Ovary (tissue), 9 donors: ENCODE data around the gene ADAM10. TPM values are rescaled to one million over a fixed set of nuclear protein-coding genes. Genes with fewer than 3 reads are reported as not detected.

Experiments
- DNase-seq, 5 donors: peaks; one replicate each; pipeline ENCODE4 v3.0.0-alpha.2; 2019 to 2020
- H3K27ac ChIP-seq, 2 donors: fragments of 200-600 bp; one replicate each; pipeline versions ENCODE4 v1.5.1 to v1.8.0; 2019 to 2022
- H3K27me3 ChIP-seq: fragments of 200-600 bp; one replicate; pipeline ENCODE4 v1.8.0; 2022
- H3K36me3 ChIP-seq: fragments of 200-600 bp; sonication (generic); one replicate; pipeline ENCODE4 v1.5.1; 2019
- H3K4me1 ChIP-seq: one replicate; pipeline ENCODE4 v1.8.1; 2013; ENCODE audit warnings: mild to moderate bottlenecking, moderate library complexity; ENCODE audit not compliant: insufficient read depth
- H3K4me3 ChIP-seq: fragments of 200-600 bp; sonication (generic); one replicate; pipeline ENCODE4 v1.5.1; 2017
- H3K9me3 ChIP-seq, 2 donors: fragments of 200-600 bp in 1 of 2; sonication (generic) in 1 of 2; one replicate each; pipeline versions ENCODE4 v1.5.1 to v1.8.1; 2013 to 2019; ENCODE audit warnings: mild to moderate bottlenecking in 1 of 2, moderate library complexity in 1 of 2
- CTCF ChIP-seq, 3 donors: fragments of 450-650 bp in 2 of 3; fragments of 200-600 bp in 1 of 3; IDR thresholded peaks; one replicate each; pipeline versions ENCODE4 v1.5.1 to v1.8.0; 2016 to 2022; ENCODE audit warnings: antibody characterized with exemption in 3 of 3, mild to moderate bottlenecking in 1 of 3
- EP300 ChIP-seq: sonication (generic); formaldehyde crosslinking; IDR thresholded peaks from one replicate; pipeline ENCODE4 v1.6.1; 2017; ENCODE audit warnings: antibody characterized with exemption
- POLR2A ChIP-seq: fragments of 450-650 bp; IDR thresholded peaks from one replicate; pipeline ENCODE4 v1.6.1; 2017; ENCODE audit warnings: antibody characterized with exemption, mild to moderate bottlenecking, moderate library complexity
- WGBS, 3 donors: extraction: QIAGEN DNeasy Blood & Tissue Kit in 1 of 3; methylation state at CpG; one replicate each; pipeline versions ENCODE4 v1.1.5 to v1.1.7; 2013 to 2017; 5-methylcytosine and 5-hydroxymethylcytosine counted together
- intact Hi-C, 4 donors: fragments of 100-400 bp; cut with DNase I; formaldehyde crosslinking; loops; one replicate each; pipeline versions ENCODE4 v1.11.0 to v1.15.1; 2022 to 2023
- polyA plus RNA-seq, 2 donors: library from polyadenylated mRNA; stranded (reverse); fragments of 200-250 nt in 1 of 2; fragments of 350-450 nt in 1 of 2; fragmentation: Illumina TruSeq in 1 of 2; extraction: RNeasy Lipid Tissue Mini Kit (QIAGEN cat#74804) in 1 of 2; gene quantifications; one replicate each; pipeline ENCODE4 v1.2.3, GENCODE V29; 2013 to 2014
- total RNA-seq, 7 donors: library from RNA; depleted of rRNA in 2 of 7; stranded (reverse); fragments of >200 nt in 2 of 7; fragmentation: NEBNext Ultra II Directional in 3 of 7; extraction: Animal tissue kit (Norgen Biotek cat#: 25700) in 3 of 7; gene quantifications; one replicate each; pipeline versions ENCODE4 v1.1.0 to v1.2.4, GENCODE V29; 2016 to 2023
- donor health status: DM: no; HTN: no; CAD: no; lungs with moderate emphysema.
- donor health status: DM: no; HTN: no; CAD: no.
- donor health status: Bipolar disorder and iron deficiency.
- donor health status: DM: yes; HTN: yes; CAD: no.
- donor health status: DM: no; HTN: no; CAD: no.
- donor health status: DM: yes; HTN: yes; CAD: no.

The ADAM10 gene
- total and polyA plus RNA-seq, 9 donors, result 23.2 to 86.4 (median 63.0) TPM

GRCh38 chr15:58583171-58583908 is 166.2 kb downstream of the ADAM10 start:
- 88 to 96% (median 93%) methylated on average over 3 of the region's 3 CpGs for WGBS, 3 donors
- H3K9me3 ChIP-seq, result no peaks in the 10 kb centered on the region
- no peak for DNase-seq
- H3K27ac ChIP-seq, result no peak overlapping the region
- H3K4me1 ChIP-seq, result no peaks in the 10 kb centered on the region
- H3K27me3 ChIP-seq, result no peaks in the 10 kb centered on the region
- no peaks in the 10 kb centered on the region for H3K36me3 ChIP-seq
- no peak overlapping the region for H3K4me3 ChIP-seq
- no peak for TF ChIP-seq POLR2A
- no peak for TF ChIP-seq CTCF (IDR thresholded peaks at IDR 0.05)
- TF ChIP-seq EP300, result no peak
- intact Hi-C loops, result no loop called here

GRCh38 chr15:58582160-58582559 is 167.3 kb downstream of the ADAM10 start:
- Histone ChIP-seq H3K9me3 (no peaks in the 10 kb centered on the region), H3K4me3 (no peak overlapping the region), H3K36me3 (no peaks in the 10 kb centered on the region), H3K4me1 (no peaks in the 10 kb centered on the region), H3K27ac (no peak overlapping the region), H3K27me3 (no peaks in the 10 kb centered on the region)
- no peak for TF ChIP-seq EP300
- no peak for TF ChIP-seq POLR2A
- TF ChIP-seq CTCF (IDR thresholded peaks at IDR 0.05), result no peak
- WGBS, 3 donors, result 84 to 88% (median 86%) methylated on average over 3 of the region's 3 CpGs
- intact Hi-C loops, result no loop called here
- no peak for DNase-seq

- H3K9me3 ChIP-seq, result no peaks in the 10 kb centered on the region
- TF ChIP-seq EP300 (no peak), POLR2A (no peak), CTCF (IDR thresholded peaks at IDR 0.05) (no peak)
- no peak overlapping the region for H3K27ac ChIP-seq
- intact Hi-C loops, result no loop called here
- DNase-seq, result no peak
- no peak overlapping the region for H3K4me3 ChIP-seq
- H3K27me3 ChIP-seq, result no peaks in the 10 kb centered on the region
- no peaks in the 10 kb centered on the region for H3K4me1 ChIP-seq
- no peaks in the 10 kb centered on the region for H3K36me3 ChIP-seq
These were observed 172.8 kb downstream of the ADAM10 start for GRCh38 chr15:58576657-58577056.

DNA sequence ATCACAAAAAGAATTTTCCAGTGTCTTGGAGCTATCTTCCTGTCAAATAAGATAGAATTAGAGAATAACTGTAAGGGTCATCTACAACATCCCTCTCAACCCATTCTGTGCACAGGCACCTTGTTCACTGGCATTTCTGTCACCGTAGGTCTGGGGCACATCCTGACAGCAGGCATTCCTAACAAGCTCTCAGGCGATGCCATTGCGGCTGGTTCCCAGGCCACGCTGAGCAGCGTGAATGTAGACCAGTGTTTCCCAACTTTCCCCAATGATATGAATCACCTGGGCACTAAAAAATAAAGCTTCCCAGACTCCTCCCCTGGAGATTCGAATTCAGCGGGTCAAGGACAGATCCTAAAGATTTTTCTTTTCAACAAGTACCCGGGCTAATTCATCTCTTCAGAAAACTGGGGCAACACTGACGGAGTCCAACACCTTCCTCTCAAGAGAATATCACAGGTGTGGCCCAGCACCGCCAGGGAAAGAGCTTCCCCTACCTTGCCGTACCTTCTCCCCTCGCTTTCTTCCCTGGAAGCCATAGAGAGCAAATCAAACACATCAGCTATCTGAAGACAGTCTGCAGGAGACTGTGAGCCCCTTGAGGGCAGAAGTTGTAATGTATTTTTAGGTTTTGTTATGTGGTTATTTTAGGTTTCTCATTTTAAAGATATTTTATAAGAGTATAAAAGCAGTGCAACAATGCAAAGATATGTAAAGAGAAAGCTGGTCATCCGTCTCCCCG is 174.3 kb downstream of the ADAM10 start:
- Histone ChIP-seq H3K27ac (no peak overlapping the region), H3K4me3 (no peak overlapping the region), H3K4me1 (no peaks in the 10 kb centered on the region), H3K36me3 (no peaks in the 10 kb centered on the region), H3K27me3 (no peaks in the 10 kb centered on the region), H3K9me3 (no peaks in the 10 kb centered on the region)
- TF ChIP-seq POLR2A (no peak), CTCF (IDR thresholded peaks at IDR 0.05) (no peak), EP300 (no peak)
- intact Hi-C loops, result loop anchor here in 1 of 4 donors (1.0 kb wide), 1 partner anchor 25 kb away; no protein-coding TSS in a partner anchor
- DNase-seq, result no peak
- 89 to 93% (median 90%) methylated on average over 14 of the region's 14 CpGs for WGBS, 3 donors
